ENCODE results near the gene CAPN9.

GRCh38 chr1:230757856-230758708 lies 10.9 kb downstream of the CAPN9 start:
- TF ChIP-seq CTCF (IDR thresholded peaks at IDR 0.05; ENCODE audit: low read depth, low read length) (no peak), EZH2phosphoT487 (IDR thresholded peaks at IDR 0.05; ENCODE audit: low read depth) (no peak)
